ENCODE measurements around the gene GPSM1.

Gene GPSM1

DNA sequence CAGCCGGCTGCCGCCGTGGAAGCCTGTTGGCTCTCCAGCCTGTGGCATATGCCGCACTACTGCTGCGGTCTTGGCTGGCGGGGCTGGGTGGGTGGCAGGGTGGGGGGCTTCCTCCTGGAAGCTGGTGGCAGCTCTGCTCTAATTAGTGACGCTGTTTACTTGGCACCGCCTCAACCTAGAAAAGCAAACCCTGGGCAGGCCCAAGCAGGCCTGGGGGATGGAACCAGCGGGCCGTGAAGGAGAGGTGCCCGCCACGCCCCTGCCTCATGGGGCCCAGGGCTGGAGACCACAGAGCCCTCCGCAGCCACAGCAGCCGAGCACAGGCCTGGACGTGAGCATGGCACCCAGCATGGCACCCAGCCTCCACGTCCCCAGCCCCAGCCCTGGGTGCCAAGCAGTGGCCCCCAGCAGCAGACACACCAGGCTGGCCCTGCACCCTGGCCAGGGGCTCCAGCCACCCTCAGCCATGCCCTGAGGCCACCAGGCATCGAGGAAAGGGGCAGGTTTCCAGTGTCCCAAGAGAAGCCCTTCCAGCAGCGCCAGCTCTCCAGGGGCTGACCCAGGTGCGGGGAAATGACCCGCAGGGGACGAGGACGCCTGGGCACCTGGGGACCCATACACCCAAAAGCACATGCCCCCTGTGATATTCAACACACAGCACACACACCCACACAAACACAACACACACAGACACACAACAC lies 18.1 kb upstream of the GPSM1 start:
- H3K4me3 ChIP-seq (replicated peaks in 1 of 2; ENCODE audit: low read depth in 2 of 2, low read length in 2 of 2), result no peak overlapping the region
- no peak for DNase-seq (ENCODE audit: low read depth in 2 of 2)
- TF ChIP-seq, protein P1, sequence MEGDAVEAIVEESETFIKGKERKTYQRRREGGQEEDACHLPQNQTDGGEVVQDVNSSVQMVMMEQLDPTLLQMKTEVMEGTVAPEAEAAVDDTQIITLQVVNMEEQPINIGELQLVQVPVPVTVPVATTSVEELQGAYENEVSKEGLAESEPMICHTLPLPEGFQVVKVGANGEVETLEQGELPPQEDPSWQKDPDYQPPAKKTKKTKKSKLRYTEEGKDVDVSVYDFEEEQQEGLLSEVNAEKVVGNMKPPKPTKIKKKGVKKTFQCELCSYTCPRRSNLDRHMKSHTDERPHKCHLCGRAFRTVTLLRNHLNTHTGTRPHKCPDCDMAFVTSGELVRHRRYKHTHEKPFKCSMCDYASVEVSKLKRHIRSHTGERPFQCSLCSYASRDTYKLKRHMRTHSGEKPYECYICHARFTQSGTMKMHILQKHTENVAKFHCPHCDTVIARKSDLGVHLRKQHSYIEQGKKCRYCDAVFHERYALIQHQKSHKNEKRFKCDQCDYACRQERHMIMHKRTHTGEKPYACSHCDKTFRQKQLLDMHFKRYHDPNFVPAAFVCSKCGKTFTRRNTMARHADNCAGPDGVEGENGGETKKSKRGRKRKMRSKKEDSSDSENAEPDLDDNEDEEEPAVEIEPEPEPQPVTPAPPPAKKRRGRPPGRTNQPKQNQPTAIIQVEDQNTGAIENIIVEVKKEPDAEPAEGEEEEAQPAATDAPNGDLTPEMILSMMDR (IDR thresholded peaks at IDR 0.05; ENCODE audit: low read depth, low read length), result no peak

DNA sequence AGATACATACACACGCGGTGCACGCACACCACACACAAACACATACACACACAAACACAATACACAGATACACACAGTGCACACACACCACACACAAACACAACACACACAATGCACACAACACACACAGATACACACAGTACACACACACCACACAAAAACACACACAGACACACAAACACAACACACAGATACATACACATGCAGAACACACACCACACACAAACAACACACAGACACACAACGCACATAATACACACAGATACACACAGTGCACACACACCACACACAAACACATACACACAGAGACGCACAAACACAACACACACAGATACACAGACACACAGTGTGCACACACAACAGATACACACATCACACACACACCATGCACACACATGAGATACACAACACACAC lies 17.5 kb upstream of the GPSM1 start:
- TF ChIP-seq, protein P1 (IDR thresholded peaks at IDR 0.05; ENCODE audit: low read depth, low read length), result no peak
- no peak for DNase-seq (ENCODE audit: low read depth in 2 of 2)
- no peak overlapping the region for H3K4me3 ChIP-seq (replicated peaks in 1 of 2; ENCODE audit: low read depth in 2 of 2, low read length in 2 of 2)

DNA sequence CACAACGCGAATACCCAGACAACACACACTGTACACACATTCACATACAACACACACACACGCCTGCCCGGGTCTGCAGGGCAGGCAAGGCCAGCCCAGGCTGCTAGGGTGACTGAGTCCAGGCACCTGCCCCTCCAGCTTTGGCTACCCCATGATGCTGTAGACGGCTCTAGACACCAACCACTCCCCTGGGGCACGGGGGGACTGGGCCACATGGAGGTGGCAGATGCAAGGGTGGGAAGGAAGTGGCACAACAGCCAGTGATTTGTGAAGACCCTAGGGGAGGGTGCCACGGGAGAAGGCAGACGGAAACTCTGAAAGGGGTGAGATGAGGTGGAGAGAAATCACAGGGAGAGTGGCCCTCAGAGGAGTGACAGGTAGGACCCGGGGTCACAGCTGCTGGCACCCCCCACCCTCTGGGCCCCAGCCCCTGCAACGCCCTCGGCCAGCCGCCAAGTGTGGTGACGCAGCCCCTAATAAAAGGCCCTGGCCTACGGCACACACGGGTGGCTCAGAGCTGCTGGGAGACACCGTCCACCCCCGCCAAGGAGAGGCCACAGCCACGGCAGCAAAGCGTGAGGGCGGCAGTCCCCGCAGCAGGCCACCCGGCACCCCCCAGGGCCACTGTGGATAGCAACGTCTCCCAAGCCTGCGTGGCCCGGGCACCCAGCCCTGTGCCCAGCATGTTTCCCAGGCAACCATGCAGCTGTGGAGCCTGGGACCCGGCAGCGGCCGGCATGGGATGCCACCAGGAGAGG lies 16.9 kb upstream of the GPSM1 start:
- H3K4me3 ChIP-seq (replicated peaks in 1 of 2; ENCODE audit: low read depth in 2 of 2, low read length in 2 of 2), result no peak overlapping the region
- DNase-seq (ENCODE audit: low read depth in 2 of 2), result no peak
- TF ChIP-seq, protein P1 (IDR thresholded peaks at IDR 0.05; ENCODE audit: low read depth, low read length), result no peak

DNA sequence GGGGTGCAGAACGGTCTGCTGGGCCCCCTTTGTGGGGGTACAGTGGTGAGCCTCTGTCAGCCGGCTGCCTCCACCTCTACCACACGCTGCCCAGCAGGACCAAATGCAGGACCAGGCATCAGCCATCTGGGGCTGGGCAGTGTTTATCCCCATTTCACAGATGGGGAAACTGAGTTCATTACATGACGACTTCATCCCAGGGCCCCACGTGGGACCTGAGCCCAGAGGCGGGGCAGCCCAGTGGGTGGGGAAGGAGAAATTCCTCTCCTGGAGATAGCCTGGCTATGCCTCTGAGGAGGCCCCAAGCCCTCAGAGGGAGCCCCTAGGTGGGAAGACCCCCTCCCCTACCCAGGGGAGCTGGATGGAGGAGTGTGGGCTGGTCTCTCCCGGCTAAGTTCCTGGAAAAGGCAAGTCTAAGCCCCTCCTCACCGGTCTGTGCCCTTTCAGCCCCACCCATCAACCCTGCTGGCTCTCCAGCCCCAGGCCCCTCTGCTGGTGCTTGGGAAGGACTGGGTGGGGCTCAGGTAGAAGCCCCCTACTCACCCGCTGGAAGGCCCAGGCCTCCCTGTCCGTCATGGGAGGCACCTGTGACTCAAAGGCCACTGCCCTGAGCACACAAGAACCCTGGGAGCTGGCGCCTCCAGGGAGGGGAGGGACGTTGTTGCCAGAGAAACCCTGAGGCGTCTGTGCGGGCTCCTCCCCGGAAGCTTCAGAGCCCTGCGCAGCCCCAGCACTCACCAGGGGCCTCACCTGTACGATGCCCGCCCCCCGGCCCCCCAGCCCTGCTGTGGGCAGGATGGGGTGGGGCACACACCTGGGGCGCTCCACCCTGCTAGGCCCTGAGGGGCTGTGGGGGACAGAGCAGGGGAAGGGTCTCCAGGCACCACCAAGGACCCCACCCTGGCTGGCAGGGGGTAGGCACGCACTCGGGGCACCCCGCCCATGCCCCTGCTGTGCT lies 16.0 kb upstream of the GPSM1 start:
- no peak overlapping the region for H3K4me3 ChIP-seq (replicated peaks in 1 of 2; ENCODE audit: low read depth in 2 of 2, low read length in 2 of 2)
- TF ChIP-seq, protein P1 (IDR thresholded peaks at IDR 0.05; ENCODE audit: low read depth, low read length), result no peak

DNA sequence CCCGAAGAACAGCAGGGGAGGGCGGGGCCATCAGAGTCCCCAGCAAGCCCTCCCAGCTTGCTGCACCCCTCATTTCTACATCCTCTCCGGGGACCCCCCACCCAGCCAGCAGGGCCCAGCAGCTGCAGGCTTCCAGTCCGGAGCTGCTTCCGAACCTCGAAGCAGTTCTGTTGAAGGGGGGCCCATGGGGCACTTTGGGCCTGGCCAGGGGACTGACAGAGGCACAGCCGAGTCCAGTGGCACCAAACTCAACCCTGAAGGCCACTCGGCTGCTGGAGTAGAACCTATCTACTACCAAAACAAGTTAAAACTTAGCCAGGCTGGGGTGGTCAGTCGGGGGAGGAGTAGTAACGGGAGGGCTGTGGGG lies 15.3 kb upstream of the GPSM1 start:
- DNase-seq (ENCODE audit: low read depth in 2 of 2), result no peak
- H3K4me3 ChIP-seq (replicated peaks in 1 of 2; ENCODE audit: low read depth in 2 of 2, low read length in 2 of 2), result no peak overlapping the region
- TF ChIP-seq, protein P1 (IDR thresholded peaks at IDR 0.05; ENCODE audit: low read depth, low read length), result no peak

More for the DNA sequence above, 16.0 kb upstream of the GPSM1 start:
- no peak for DNase-seq (ENCODE audit: low read depth in 2 of 2)

DNA sequence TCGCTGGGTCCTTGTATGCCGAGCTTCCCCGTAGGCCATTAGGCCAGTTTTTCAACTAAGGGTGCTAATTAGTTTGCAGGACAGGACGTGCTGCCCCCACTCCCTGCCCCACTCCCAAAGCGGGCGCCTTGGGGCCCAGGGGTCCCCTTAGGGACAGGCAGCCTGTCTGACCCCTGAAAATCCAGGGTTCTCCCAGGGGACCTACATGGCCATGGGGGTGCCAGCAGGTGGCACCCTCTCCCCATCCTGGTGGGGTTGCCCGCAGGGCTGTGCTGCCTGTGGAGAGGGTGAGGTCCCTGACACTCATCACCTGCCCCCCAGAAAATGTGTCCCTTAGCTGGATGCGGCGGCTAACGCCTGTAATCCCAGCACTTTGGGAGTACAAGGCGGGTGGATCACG lies 14.9 kb upstream of the GPSM1 start:
- TF ChIP-seq, protein P1 (IDR thresholded peaks at IDR 0.05; ENCODE audit: low read depth, low read length), result peak; percentile 41
- peak; percentile 34 to 53 for DNase-seq (ENCODE audit: low read depth in 2 of 2)
- H3K4me3 ChIP-seq (replicated peaks in 1 of 2; ENCODE audit: low read depth in 2 of 2, low read length in 2 of 2), result no peak overlapping the region

Data from cardiac fibroblast (primary cell).